Measurements from ENCODE around the gene TMEM200A. TPM values are rescaled to one million over a fixed set of nuclear protein-coding genes. Genes with fewer than 3 reads are reported as not detected.

TMEM200A gene
- total RNA-seq, 1 experiment from 2014 or later, result 22.9 TPM

- no peaks in the 10 kb centered on the region for H3K36me3 ChIP-seq (ENCODE audit: control insufficient read depth in 1 of 2, insufficient read depth in 2 of 2, low read length in 2 of 2)
- H3K4me3 ChIP-seq (replicated peaks in 1 of 2; ENCODE audit: low read depth in 1 of 2, low read length in 2 of 2), result no peak overlapping the region
- no peak overlapping the region for H2AFZ ChIP-seq (ENCODE audit: low read depth, low read length, poor library complexity, severe bottlenecking)
- no peak overlapping the region for H3K9ac ChIP-seq (ENCODE audit: low read length)
- no peaks in the 10 kb centered on the region for H3K79me2 ChIP-seq (ENCODE audit: insufficient read depth, low read length)
- no peak for DNase-seq (ENCODE audit: low read depth, low spot score)
- BruUV-seq (replicated peaks), result no TSS peak
- H3K27me3 ChIP-seq (ENCODE audit: insufficient read depth, low read length), result no peaks in the 10 kb centered on the region
- H3K4me1 ChIP-seq (ENCODE audit: control insufficient read depth in 1 of 2, insufficient read depth in 2 of 2, low read length in 2 of 2), result no peaks in the 10 kb centered on the region
- no peak overlapping the region for H3K4me2 ChIP-seq (ENCODE audit: low read length)
- CTCF ChIA-PET, result no interaction called here
- H3K27ac ChIP-seq (ENCODE audit: low read depth, low read length), result no peak overlapping the region
- H3K9me2 ChIP-seq (ENCODE audit: insufficient read depth), result no peaks in the 10 kb centered on the region
- intact Hi-C loops (cut with micrococcal nuclease), result no loop called here
- POLR2A ChIA-PET, result no interaction called here
- no peaks in the 10 kb centered on the region for H3K9me3 ChIP-seq (ENCODE audit: control insufficient read depth in 1 of 2, insufficient read depth in 1 of 2, low read depth in 1 of 2, low read length in 2 of 2)
- ATAC-seq, result no peak
- no peaks in the 10 kb centered on the region for H4K20me1 ChIP-seq (ENCODE audit: insufficient read depth)
- TF ChIP-seq ZBTB33 (IDR thresholded peaks at IDR 0.05; ENCODE audit: extremely low read depth, insufficient replicate concordance, low read length) (no peak), RAD21 (IDR thresholded peaks at IDR 0.05; ENCODE audit: low read depth) (no peak), MAX (IDR thresholded peaks at IDR 0.05) (no peak), ZNF274 (IDR thresholded peaks at IDR 0.05; ENCODE audit: low read depth, low read length) (no peak), YY1 (IDR thresholded peaks at IDR 0.05; ENCODE audit: extremely low read depth, insufficient replicate concordance, low read depth, low read length) (no peak), EZH2 (IDR thresholded peaks at IDR 0.05) (no peak), EGR1 (IDR thresholded peaks at IDR 0.05; ENCODE audit: low read depth) (no peak), CEBPB (IDR thresholded peaks at IDR 0.05; ENCODE audit: low read depth) (no peak)
- RAD21 ChIA-PET (ENCODE audit: low non-redundant PET in 1 of 2, low total read pairs in 2 of 2, uncharacterized antibody in 2 of 2, unreplicated experiment in 2 of 2), result no interaction called here
Observed at GRCh38 chr6:130485870-130486269, 120.1 kb downstream of the TMEM200A start.

- Histone ChIP-seq H3K9ac (ENCODE audit: low read length) (no peak overlapping the region), H3K27ac (ENCODE audit: low read depth, low read length) (no peak overlapping the region), H3K4me1 (ENCODE audit: control insufficient read depth in 1 of 2, insufficient read depth in 2 of 2, low read length in 2 of 2) (no peaks in the 10 kb centered on the region), H2AFZ (ENCODE audit: low read depth, low read length, poor library complexity, severe bottlenecking) (no peak overlapping the region), H3K4me2 (ENCODE audit: low read length) (no peak overlapping the region), H3K4me3 (replicated peaks in 1 of 2; ENCODE audit: low read depth in 1 of 2, low read length in 2 of 2) (no peak overlapping the region), H3K36me3 (ENCODE audit: control insufficient read depth in 1 of 2, insufficient read depth in 2 of 2, low read length in 2 of 2) (no peaks in the 10 kb centered on the region), H4K20me1 (ENCODE audit: insufficient read depth) (no peaks in the 10 kb centered on the region), H3K79me2 (ENCODE audit: insufficient read depth, low read length) (no peaks in the 10 kb centered on the region), H3K27me3 (ENCODE audit: insufficient read depth, low read length) (no peaks in the 10 kb centered on the region), H3K9me2 (ENCODE audit: insufficient read depth) (no peaks in the 10 kb centered on the region), H3K9me3 (ENCODE audit: control insufficient read depth in 1 of 2, insufficient read depth in 1 of 2, low read depth in 1 of 2, low read length in 2 of 2) (no peaks in the 10 kb centered on the region)
- ChIA-PET RAD21 (ENCODE audit: low non-redundant PET in 1 of 2, low total read pairs in 2 of 2, uncharacterized antibody in 2 of 2, unreplicated experiment in 2 of 2) (no interaction called here), POLR2A (no interaction called here), CTCF (no interaction called here)
- ATAC-seq, result no peak
- no peak for DNase-seq (ENCODE audit: low read depth, low spot score)
- intact Hi-C loops (cut with micrococcal nuclease), result no loop called here
- BruUV-seq (replicated peaks), result no TSS peak
- TF ChIP-seq SIN3A (IDR thresholded peaks at IDR 0.05; ENCODE audit: low read depth) (no peak), ELF1 (IDR thresholded peaks at IDR 0.05; ENCODE audit: borderline replicate concordance, low read depth) (no peak), SRF (IDR thresholded peaks at IDR 0.05; ENCODE audit: low read depth) (no peak), CEBPB (IDR thresholded peaks at IDR 0.05; ENCODE audit: low read depth) (no peak), CBX3 (IDR thresholded peaks at IDR 0.05; ENCODE audit: low read depth) (no peak), ZFX (IDR thresholded peaks at IDR 0.05) (no peak), JUND (IDR thresholded peaks at IDR 0.05) (no peak), ZNF274 (IDR thresholded peaks at IDR 0.05; ENCODE audit: low read depth, low read length) (no peak), ATF3 (IDR thresholded peaks at IDR 0.05) (no peak), FOSL1 (IDR thresholded peaks at IDR 0.05; ENCODE audit: low read depth) (no peak), REST (IDR thresholded peaks at IDR 0.05; ENCODE audit: low read depth) (no peak)
Observed at GRCh38 chr6:130486417-130486816, 120.6 kb downstream of the TMEM200A start.
